PFSK-1 (cell line): ENCODE data around the gene TRABD2A. TPM values are rescaled to one million over a fixed set of nuclear protein-coding genes. Genes with fewer than 3 reads are reported as not detected.

Experiments used
- FOXP2 ChIP-seq: optimal IDR thresholded peaks from 2 replicates; pipeline ENCODE3; 2011; ENCODE audit warnings: borderline replicate concordance, control low read depth, inconsistent platforms; ENCODE audit not compliant: insufficient read depth; ENCODE audit errors: extremely low read length, extremely low read depth
- POLR2AphosphoS5 ChIP-seq: IDR thresholded peaks from 2 replicates; pipeline ENCODE4 v1.6.1; 2012; ENCODE audit warnings: low read depth, mild to moderate bottlenecking, control low read depth, low read length, moderate library complexity
- SIN3A ChIP-seq: IDR thresholded peaks from 2 replicates; pipeline ENCODE4 v1.6.1; 2012; ENCODE audit warnings: mild to moderate bottlenecking, low read length, moderate library complexity, borderline replicate concordance; ENCODE audit not compliant: insufficient read depth
- TAF1 ChIP-seq: IDR thresholded peaks from 2 replicates; pipeline ENCODE4 v1.6.1; 2012; ENCODE audit warnings: low read length, control low read depth, borderline replicate concordance; ENCODE audit not compliant: insufficient read depth
- polyA plus RNA-seq: library from polyadenylated mRNA; unstranded; fragments of >200 nt; gene quantifications from one replicate; pipeline ENCODE4 v1.2.1, GENCODE V29; 2012; ENCODE audit warnings: low read depth, missing spikeins; ENCODE audit not compliant: insufficient read length
- TF ChIP-seq, protein P1 (sequence below), 2 experiments: IDR thresholded peaks; 2 replicates each; pipeline versions ENCODE4 v1.6.1 to v1.8.0; 2011 to 2012; ENCODE audit warnings: low read depth in 2 of 2, low read length in 2 of 2, control low read depth in 1 of 2, inconsistent platforms in 1 of 2, mild to moderate bottlenecking in 1 of 2, moderate library complexity in 1 of 2; ENCODE audit not compliant: insufficient read depth in 1 of 2

The TRABD2A gene, protein sequence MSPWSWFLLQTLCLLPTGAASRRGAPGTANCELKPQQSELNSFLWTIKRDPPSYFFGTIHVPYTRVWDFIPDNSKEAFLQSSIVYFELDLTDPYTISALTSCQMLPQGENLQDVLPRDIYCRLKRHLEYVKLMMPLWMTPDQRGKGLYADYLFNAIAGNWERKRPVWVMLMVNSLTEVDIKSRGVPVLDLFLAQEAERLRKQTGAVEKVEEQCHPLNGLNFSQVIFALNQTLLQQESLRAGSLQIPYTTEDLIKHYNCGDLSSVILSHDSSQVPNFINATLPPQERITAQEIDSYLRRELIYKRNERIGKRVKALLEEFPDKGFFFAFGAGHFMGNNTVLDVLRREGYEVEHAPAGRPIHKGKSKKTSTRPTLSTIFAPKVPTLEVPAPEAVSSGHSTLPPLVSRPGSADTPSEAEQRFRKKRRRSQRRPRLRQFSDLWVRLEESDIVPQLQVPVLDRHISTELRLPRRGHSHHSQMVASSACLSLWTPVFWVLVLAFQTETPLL
- polyA plus RNA-seq, result 0.54 TPM

DNA sequence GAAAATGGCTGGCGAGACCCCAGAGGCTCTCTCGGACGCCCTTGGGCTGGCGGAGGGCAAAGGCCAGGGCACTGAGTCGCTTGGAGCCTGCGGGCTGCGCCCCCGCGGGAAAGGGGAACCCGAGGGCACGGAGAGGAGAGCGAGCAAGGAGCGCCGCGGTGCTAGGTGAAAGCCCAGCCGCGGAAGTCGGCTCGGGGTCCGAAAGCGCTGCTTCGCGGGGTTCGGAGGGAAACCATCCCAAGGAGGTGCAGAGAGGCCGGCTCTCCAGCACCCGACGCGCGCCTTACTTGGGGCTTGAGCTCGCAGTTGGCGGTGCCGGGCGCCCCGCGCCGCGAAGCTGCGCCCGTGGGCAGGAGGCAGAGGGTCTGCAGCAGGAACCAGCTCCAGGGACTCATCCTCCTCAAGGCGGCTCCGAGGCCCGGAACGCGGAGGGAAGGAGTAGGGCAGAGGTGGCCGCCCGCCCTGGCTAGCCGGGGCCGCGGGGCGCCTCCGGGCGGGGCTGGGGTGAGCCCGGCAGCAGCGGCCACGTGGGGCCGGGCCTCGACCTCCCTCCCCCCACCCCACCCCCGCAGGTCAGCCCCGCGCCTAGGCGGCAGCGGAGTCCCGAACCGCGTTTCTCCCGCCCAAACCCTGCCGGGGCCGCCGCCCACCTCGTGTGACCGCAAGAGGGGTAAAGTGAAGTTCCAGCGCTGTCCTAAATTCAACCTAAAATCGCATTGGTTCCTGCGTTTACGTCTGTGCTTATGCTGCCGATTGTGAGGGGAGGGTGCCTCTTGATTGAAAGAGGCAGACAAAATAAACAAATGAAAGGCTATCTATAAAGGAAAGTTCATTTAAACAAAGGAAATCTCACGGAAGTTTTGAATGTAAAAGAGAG is at the start of gene TRABD2A:
TSS of gene TRABD2A (minus strand) at position 440 of the 877 bp plus-strand sequence. CDS start at position 395, 45 bp downstream.
- no peak for TF ChIP-seq POLR2AphosphoS5
- TF ChIP-seq TAF1, result no peak

DNA sequence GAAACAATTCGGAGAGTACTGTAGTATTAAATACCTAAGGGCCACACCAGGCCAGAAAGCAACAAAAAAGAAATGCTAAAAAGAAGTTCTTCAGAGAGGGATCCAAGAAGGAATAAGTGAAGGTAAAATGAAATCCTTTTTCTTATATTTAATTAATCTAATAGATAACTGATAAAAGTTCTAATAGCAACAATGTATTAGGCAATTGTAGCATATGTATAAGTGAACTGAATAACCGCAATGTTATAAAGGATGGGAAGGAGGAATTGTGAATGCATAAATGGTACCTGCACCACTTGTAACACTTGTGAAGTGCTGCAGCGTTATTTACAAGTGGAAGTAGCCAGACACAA is 46.4 kb upstream of the TRABD2A start:
- TF ChIP-seq TAF1 (no peak), POLR2AphosphoS5 (no peak), SIN3A (no peak), FOXP2 (no peak)
- TF ChIP-seq, protein P1, sequence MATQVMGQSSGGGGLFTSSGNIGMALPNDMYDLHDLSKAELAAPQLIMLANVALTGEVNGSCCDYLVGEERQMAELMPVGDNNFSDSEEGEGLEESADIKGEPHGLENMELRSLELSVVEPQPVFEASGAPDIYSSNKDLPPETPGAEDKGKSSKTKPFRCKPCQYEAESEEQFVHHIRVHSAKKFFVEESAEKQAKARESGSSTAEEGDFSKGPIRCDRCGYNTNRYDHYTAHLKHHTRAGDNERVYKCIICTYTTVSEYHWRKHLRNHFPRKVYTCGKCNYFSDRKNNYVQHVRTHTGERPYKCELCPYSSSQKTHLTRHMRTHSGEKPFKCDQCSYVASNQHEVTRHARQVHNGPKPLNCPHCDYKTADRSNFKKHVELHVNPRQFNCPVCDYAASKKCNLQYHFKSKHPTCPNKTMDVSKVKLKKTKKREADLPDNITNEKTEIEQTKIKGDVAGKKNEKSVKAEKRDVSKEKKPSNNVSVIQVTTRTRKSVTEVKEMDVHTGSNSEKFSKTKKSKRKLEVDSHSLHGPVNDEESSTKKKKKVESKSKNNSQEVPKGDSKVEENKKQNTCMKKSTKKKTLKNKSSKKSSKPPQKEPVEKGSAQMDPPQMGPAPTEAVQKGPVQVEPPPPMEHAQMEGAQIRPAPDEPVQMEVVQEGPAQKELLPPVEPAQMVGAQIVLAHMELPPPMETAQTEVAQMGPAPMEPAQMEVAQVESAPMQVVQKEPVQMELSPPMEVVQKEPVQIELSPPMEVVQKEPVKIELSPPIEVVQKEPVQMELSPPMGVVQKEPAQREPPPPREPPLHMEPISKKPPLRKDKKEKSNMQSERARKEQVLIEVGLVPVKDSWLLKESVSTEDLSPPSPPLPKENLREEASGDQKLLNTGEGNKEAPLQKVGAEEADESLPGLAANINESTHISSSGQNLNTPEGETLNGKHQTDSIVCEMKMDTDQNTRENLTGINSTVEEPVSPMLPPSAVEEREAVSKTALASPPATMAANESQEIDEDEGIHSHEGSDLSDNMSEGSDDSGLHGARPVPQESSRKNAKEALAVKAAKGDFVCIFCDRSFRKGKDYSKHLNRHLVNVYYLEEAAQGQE (IDR thresholded peaks at IDR 0.05; ENCODE audit: insufficient read depth in 1 of 2, low read depth in 2 of 2, low read length in 2 of 2), result no peak

DNA sequence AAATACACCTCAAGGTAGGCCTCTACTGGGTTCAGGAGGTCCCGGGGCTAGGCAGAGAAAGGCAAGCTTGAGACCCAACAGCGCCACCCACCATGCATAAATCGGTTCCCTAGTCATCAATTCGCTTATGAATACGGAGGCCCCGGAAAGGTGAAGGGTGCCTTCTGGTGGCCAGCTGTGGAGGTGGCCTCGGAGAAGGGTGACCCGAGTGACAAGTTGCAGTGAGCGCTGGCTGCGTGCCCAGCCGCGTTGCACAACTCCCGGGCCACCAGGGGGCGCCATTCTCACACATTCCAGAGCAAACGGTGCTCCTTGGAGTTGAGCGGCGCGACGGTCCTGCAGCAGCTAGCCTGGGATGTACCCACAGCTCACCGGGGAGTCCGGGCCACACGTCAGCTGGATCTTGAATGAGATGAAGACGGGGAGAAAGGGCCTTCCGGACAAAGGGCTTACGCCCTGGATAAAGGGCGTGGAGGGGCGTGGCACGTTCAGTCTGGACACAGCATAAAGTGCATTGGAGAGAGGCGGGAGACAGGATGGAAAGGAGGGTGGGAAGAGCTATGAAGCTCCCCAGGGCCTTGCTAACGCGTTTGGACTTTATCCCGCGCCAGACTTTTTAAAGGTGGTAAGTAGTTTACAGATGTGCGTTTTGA is 45.0 kb upstream of the TRABD2A start:
- TF ChIP-seq, protein P1 (IDR thresholded peaks at IDR 0.05; ENCODE audit: insufficient read depth in 1 of 2, low read depth in 2 of 2, low read length in 2 of 2), result 0 out of 4 replicates have a peak, but pooled peaks of 1 of the 2 experiments have one; percentile 19
- TF ChIP-seq FOXP2, result peak; percentile 96
- 0 out of 2 replicates have a peak, but pooled peaks have one; percentile 31 for TF ChIP-seq POLR2AphosphoS5
- TF ChIP-seq TAF1, result no peak
- peak; percentile 79; the same call in 1 of the 2 replicates for TF ChIP-seq SIN3A

DNA sequence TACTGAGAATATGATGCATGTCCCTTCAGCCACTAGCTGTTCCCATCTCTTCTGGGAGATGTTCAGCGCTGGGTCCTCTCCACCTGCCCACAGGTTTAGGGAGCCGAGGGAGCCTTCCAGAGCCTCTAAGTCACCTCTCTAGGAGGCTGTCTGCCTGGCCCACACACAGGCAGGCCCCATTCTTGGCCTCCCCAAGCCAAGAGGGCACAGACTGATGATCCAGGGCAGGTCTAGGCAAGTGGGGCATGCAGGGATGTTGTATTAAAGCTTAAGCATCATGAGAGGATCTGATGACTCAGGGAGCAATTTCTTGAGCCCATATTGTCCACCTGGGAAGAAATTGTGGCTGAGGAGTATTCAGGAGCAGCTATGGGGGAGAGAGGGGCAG is 44.4 kb upstream of the TRABD2A start:
- TF ChIP-seq, protein P1 (IDR thresholded peaks at IDR 0.05; ENCODE audit: insufficient read depth in 1 of 2, low read depth in 2 of 2, low read length in 2 of 2), result no peak
- no peak for TF ChIP-seq FOXP2
- no peak for TF ChIP-seq POLR2AphosphoS5
- TF ChIP-seq TAF1, result no peak
- no peak for TF ChIP-seq SIN3A

GRCh38 chr2:84924173-84925106 is 43.6 kb upstream of the TRABD2A start:
- TF ChIP-seq FOXP2, result no peak
- no peak for TF ChIP-seq POLR2AphosphoS5
- TF ChIP-seq SIN3A, result no peak
- no peak for TF ChIP-seq TAF1
- TF ChIP-seq, protein P1 (IDR thresholded peaks at IDR 0.05; ENCODE audit: insufficient read depth in 1 of 2, low read depth in 2 of 2, low read length in 2 of 2), result no peak
